Measurements from ENCODE around the gene ASCL4.

DNA sequence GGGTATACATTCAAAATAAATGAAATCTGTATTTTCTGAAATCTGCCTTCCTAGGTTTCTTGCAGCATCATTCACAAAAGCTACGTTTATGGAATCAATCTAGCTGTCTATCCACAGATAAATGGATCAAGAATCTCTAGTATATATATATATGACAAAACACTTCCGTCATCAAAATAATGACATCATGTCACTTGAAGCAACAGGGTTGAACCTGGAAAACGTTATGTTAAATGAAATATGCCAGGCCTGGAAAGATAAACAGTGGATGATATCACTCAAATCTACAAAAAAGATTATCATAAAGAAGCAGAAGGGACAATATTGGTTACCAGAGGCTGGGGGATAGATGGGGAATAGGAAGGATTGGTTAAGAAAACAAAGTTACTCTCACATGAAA lies 28.6 kb downstream of the ASCL4 start:
- no peak for TF ChIP-seq CTCF (IDR thresholded peaks at IDR 0.05; ENCODE audit: borderline replicate concordance, extremely low read depth, low read length, poor library complexity, severe bottlenecking)
- no peak for TF ChIP-seq EZH2 (IDR thresholded peaks at IDR 0.05; ENCODE audit: borderline replicate concordance, low read depth, low read length, severe bottlenecking)
